Endothelial cell (in vitro differentiated cells): ENCODE measurements around the gene ATOX1. TPM values are rescaled to one million over a fixed set of nuclear protein-coding genes. Genes with fewer than 3 reads are reported as not detected.

Experiments used
- DNase-seq: peaks from one replicate; pipeline ENCODE4 v3.0.0; 2021; ENCODE audit warnings: low spot score
- H3K27ac Mint-ChIP-seq: one replicate; pipeline ENCODE4 v1.8.0; 2021; ENCODE audit warnings: mixed read lengths, inconsistent platforms; ENCODE audit not compliant: unreplicated experiment
- H3K27me3 Mint-ChIP-seq: one replicate; pipeline ENCODE4 v1.8.0; 2021; ENCODE audit warnings: mild to moderate bottlenecking, moderate library complexity, mixed read lengths, inconsistent platforms; ENCODE audit not compliant: unreplicated experiment
- H3K36me3 Mint-ChIP-seq: one replicate; pipeline ENCODE4 v1.8.0; 2021; ENCODE audit warnings: mild to moderate bottlenecking, low read depth, mixed read lengths, inconsistent platforms; ENCODE audit not compliant: unreplicated experiment
- H3K4me1 Mint-ChIP-seq: one replicate; pipeline ENCODE4 v1.8.0; 2021; ENCODE audit warnings: mild to moderate bottlenecking, mixed read lengths, inconsistent platforms; ENCODE audit not compliant: unreplicated experiment
- H3K4me3 Mint-ChIP-seq: one replicate; pipeline ENCODE4 v1.8.0; 2021; ENCODE audit warnings: mild to moderate bottlenecking, mixed read lengths, inconsistent platforms; ENCODE audit not compliant: unreplicated experiment
- H3K9me3 Mint-ChIP-seq: one replicate; pipeline ENCODE4 v1.8.0; 2021; ENCODE audit warnings: mixed read lengths, inconsistent platforms; ENCODE audit not compliant: unreplicated experiment
- CTCF ChIP-seq: fragments of 200-600 bp; sonication (generic); IDR thresholded peaks from one replicate; pipeline ENCODE4 v1.5.0; 2021; ENCODE audit warnings: antibody characterized with exemption; ENCODE audit not compliant: unreplicated experiment
- total RNA-seq: library from RNA; stranded (reverse); fragmentation: NEBNext Ultra II Directional; extraction: Animal tissue kit (Norgen Biotek cat#: 25700); gene quantifications from one replicate; pipeline ENCODE4 v1.2.1, GENCODE V29; 2021; ENCODE audit not compliant: unreplicated experiment

Gene ATOX1
- total RNA-seq, 1 donor from 2014 or later = 106 TPM

GRCh38 chr5:151708126-151708525 is 50.3 kb downstream of the ATOX1 start:
- TF ChIP-seq CTCF = no peak
- H3K4me3 Mint-ChIP-seq = no peak overlapping the region
- H3K9me3 Mint-ChIP-seq = no peaks in the 10 kb centered on the region
- no peak overlapping the region for H3K27ac Mint-ChIP-seq
- peaks cover 8% of the 10 kb centered on the region for H3K4me1 Mint-ChIP-seq
- peaks cover 4% of the 10 kb centered on the region for H3K27me3 Mint-ChIP-seq
- no peak for DNase-seq
- no peaks in the 10 kb centered on the region for H3K36me3 Mint-ChIP-seq

GRCh38 chr5:151707567-151707966 is 50.9 kb downstream of the ATOX1 start:
- no peak for DNase-seq
- Mint-ChIP-seq H3K27ac (no peak overlapping the region), H3K4me1 (peaks cover 8% of the 10 kb centered on the region), H3K36me3 (no peaks in the 10 kb centered on the region), H3K27me3 (peaks cover 4% of the 10 kb centered on the region), H3K9me3 (no peaks in the 10 kb centered on the region), H3K4me3 (no peak overlapping the region)
- no peak for TF ChIP-seq CTCF

GRCh38 chr5:151706906-151707305 is 51.5 kb downstream of the ATOX1 start:
- no peak for TF ChIP-seq CTCF
- no peak for DNase-seq
- peaks cover 8% of the 10 kb centered on the region for H3K4me1 Mint-ChIP-seq
- no peaks in the 10 kb centered on the region for H3K36me3 Mint-ChIP-seq
- no peak overlapping the region for H3K27ac Mint-ChIP-seq
- peaks cover 4% of the 10 kb centered on the region for H3K27me3 Mint-ChIP-seq
- no peaks in the 10 kb centered on the region for H3K9me3 Mint-ChIP-seq
- no peak overlapping the region for H3K4me3 Mint-ChIP-seq

- H3K27ac Mint-ChIP-seq = no peak overlapping the region
- H3K9me3 Mint-ChIP-seq = no peaks in the 10 kb centered on the region
- no peak for DNase-seq
- TF ChIP-seq CTCF = no peak
- H3K27me3 Mint-ChIP-seq = peaks cover 8% of the 10 kb centered on the region
- peaks cover 13% of the 10 kb centered on the region for H3K4me1 Mint-ChIP-seq
- no peak overlapping the region for H3K4me3 Mint-ChIP-seq
- H3K36me3 Mint-ChIP-seq = no peaks in the 10 kb centered on the region
These were observed 54.7 kb downstream of the ATOX1 start for GRCh38 chr5:151703780-151704179.

GRCh38 chr5:151703227-151703626 is 55.2 kb downstream of the ATOX1 start:
- H3K4me3 Mint-ChIP-seq = no peak overlapping the region
- H3K27me3 Mint-ChIP-seq = peaks cover 6% of the 10 kb centered on the region
- H3K36me3 Mint-ChIP-seq = no peaks in the 10 kb centered on the region
- H3K9me3 Mint-ChIP-seq = no peaks in the 10 kb centered on the region
- H3K27ac Mint-ChIP-seq = no peak overlapping the region
- H3K4me1 Mint-ChIP-seq = peaks cover 7% of the 10 kb centered on the region
- DNase-seq = no peak
- no peak for TF ChIP-seq CTCF
